PC-9 (cell line): ENCODE data around the gene TEX53. TPM values are rescaled to one million over a fixed set of nuclear protein-coding genes. Genes with fewer than 3 reads are reported as not detected.

ENCODE experiments used
- BruUV-seq: library from RNA; stranded (reverse); fragments of 400-500 nt; replicated peaks from 2 replicates; lab custom pipeline; 2021; lab: Mats Ljungman, UMichigan
- CTCF ChIA-PET: fragments of 300-600 bp; sonication (Branson Sonifier 250); formaldehyde crosslinking; loops from one replicate; lab custom pipeline; 2022; ENCODE audit warnings: antibody characterized with exemption; lab: Charles Lee
- POLR2A ChIA-PET: fragments of 300-600 bp; sonication (Branson Sonifier 250); formaldehyde crosslinking; loops from one replicate; lab custom pipeline; 2022; ENCODE audit warnings: antibody characterized with exemption; ENCODE audit not compliant: unreplicated experiment; lab: Charles Lee
- DNase-seq, 2 experiments: peaks; one replicate each; pipeline versions ENCODE4 v3.0.0 to v3.0.0-alpha.2; 2015 to 2022; ENCODE audit warnings: mixed read lengths in 1 of 2
- H2AFZ ChIP-seq: fragments of 200-600 bp; sonication (generic); 2 replicates; pipeline ENCODE4 v1.8.1; 2017; ENCODE audit warnings: antibody characterized with exemption
- H3F3A ChIP-seq: fragments of 200-600 bp; sonication (generic); 2 replicates; pipeline ENCODE4 v1.8.1; 2017; ENCODE audit warnings: antibody characterized with exemption, mild to moderate bottlenecking, low read depth; ENCODE audit not compliant: insufficient read depth
- H3K27ac ChIP-seq: fragments of 200-600 bp; sonication (generic); 2 replicates; pipeline ENCODE4 v1.6.1; 2016; ENCODE audit warnings: mixed run types
- H3K27me3 ChIP-seq: fragments of 200-600 bp; sonication (generic); 2 replicates; pipeline ENCODE4 v1.6.1; 2016; ENCODE audit warnings: low read depth, mixed run types; ENCODE audit not compliant: insufficient read depth
- H3K36me3 ChIP-seq: fragments of 200-600 bp; sonication (generic); 2 replicates; pipeline ENCODE4 v1.6.1; 2016; ENCODE audit warnings: low read depth, mixed run types
- H3K4me1 ChIP-seq: fragments of 200-600 bp; sonication (generic); replicated peaks from 2 replicates; pipeline ENCODE4 v1.6.1; 2016; ENCODE audit warnings: mixed run types; ENCODE audit not compliant: insufficient read depth
- H3K4me2 ChIP-seq: fragments of 200-600 bp; sonication (generic); 2 replicates; pipeline ENCODE4 v1.6.1; 2017; ENCODE audit warnings: mixed run types
- H3K4me3 ChIP-seq: fragments of 200-600 bp; sonication (generic); 2 replicates; pipeline ENCODE4 v1.6.1; 2016; ENCODE audit warnings: mixed run types
- H3K79me2 ChIP-seq: fragments of 200-600 bp; sonication (generic); 2 replicates; pipeline ENCODE4 v1.6.1; 2017; ENCODE audit warnings: low read depth, mixed run types
- H3K9me2 ChIP-seq: fragments of 200-600 bp; sonication (generic); 2 replicates; pipeline ENCODE4 v1.8.1; 2017; ENCODE audit warnings: mild to moderate bottlenecking; ENCODE audit not compliant: insufficient read depth
- H3K9me3 ChIP-seq: fragments of 200-600 bp; sonication (generic); 2 replicates; pipeline ENCODE4 v1.8.1; 2016; ENCODE audit warnings: low read depth; ENCODE audit not compliant: insufficient read depth
- H4K20me1 ChIP-seq: fragments of 200-600 bp; sonication (generic); 2 replicates; pipeline ENCODE4 v1.8.1; 2017; ENCODE audit not compliant: insufficient read depth
- CTCF ChIP-seq: fragments of 200-600 bp; sonication (generic); conservative IDR thresholded peaks from 2 replicates; pipeline ENCODE4 v1.6.1; 2017; ENCODE audit warnings: mixed run types, antibody characterized with exemption, mild to moderate bottlenecking, moderate library complexity
- EZH2 ChIP-seq: fragments of 200-600 bp; sonication (generic); IDR thresholded peaks from 2 replicates; pipeline ENCODE4 v1.8.0; 2017; ENCODE audit warnings: antibody characterized with exemption, low read depth
- intact Hi-C: fragments of 100-400 bp; cut with micrococcal nuclease; formaldehyde crosslinking; loops from one replicate; pipeline ENCODE4 v1.10.0; 2022; ENCODE audit not compliant: unreplicated experiment
- total RNA-seq: library from RNA; stranded (reverse); gene quantifications from 2 replicates; pipeline ENCODE4 v1.2.3, GENCODE V29; 2021

TEX53 gene
- total RNA-seq, 1 experiment from 2014 or later, result not detected

GRCh38 chr9:114624677-114625076, 32.9 kb downstream of the TEX53 start:
- ChIA-PET CTCF (no interaction called here), POLR2A (no interaction called here)
- TF ChIP-seq CTCF (no peak), EZH2 (no peak)
- Histone ChIP-seq H3K4me3 (no peak overlapping the region), H3K9me3 (no peaks in the 10 kb centered on the region), H3K36me3 (no peaks in the 10 kb centered on the region), H3K27ac (no peak overlapping the region), H3K27me3 (no peaks in the 10 kb centered on the region), H3K9me2 (no peaks in the 10 kb centered on the region), H4K20me1 (no peaks in the 10 kb centered on the region), H3K4me1 (no peaks in the 10 kb centered on the region), H3F3A (no peaks in the 10 kb centered on the region), H3K4me2 (no peak overlapping the region), H2AFZ (no peak overlapping the region), H3K79me2 (no peaks in the 10 kb centered on the region)
- DNase-seq, result no peak
- intact Hi-C loops, result no loop called here
- no TSS peak for BruUV-seq

GRCh38 chr9:114621975-114622609, 35.5 kb downstream of the TEX53 start:
- ChIA-PET POLR2A (no interaction called here), CTCF (no interaction called here)
- H2AFZ ChIP-seq, result no peak overlapping the region
- intact Hi-C loops, result no loop called here
- H3K79me2 ChIP-seq, result no peaks in the 10 kb centered on the region
- H3F3A ChIP-seq, result no peaks in the 10 kb centered on the region
- no peaks in the 10 kb centered on the region for H3K9me2 ChIP-seq
- TF ChIP-seq CTCF (no peak), EZH2 (no peak)
- H3K9me3 ChIP-seq, result no peaks in the 10 kb centered on the region
- no peaks in the 10 kb centered on the region for H3K27me3 ChIP-seq
- peaks cover under 1% of the 10 kb centered on the region; the same call in 1 of the 2 replicates for H3K4me1 ChIP-seq
- H3K27ac ChIP-seq, result no peak overlapping the region
- BruUV-seq, result no TSS peak
- no peak overlapping the region for H3K4me2 ChIP-seq
- H3K4me3 ChIP-seq, result no peak overlapping the region
- H3K36me3 ChIP-seq, result no peaks in the 10 kb centered on the region
- no peak for DNase-seq
- no peaks in the 10 kb centered on the region for H4K20me1 ChIP-seq

- no peak overlapping the region for H3K4me2 ChIP-seq
- no peak for TF ChIP-seq EZH2
- TF ChIP-seq CTCF, result no peak
- H3K4me1 ChIP-seq, result peaks cover 6% of the 10 kb centered on the region; the same call in 1 of the 2 replicates
- no peaks in the 10 kb centered on the region for H3K79me2 ChIP-seq
- CTCF ChIA-PET, result no interaction called here
- no peaks in the 10 kb centered on the region for H3K9me2 ChIP-seq
- H3K27me3 ChIP-seq, result no peaks in the 10 kb centered on the region
- BruUV-seq, result no TSS peak
- H2AFZ ChIP-seq, result no peak overlapping the region
- POLR2A ChIA-PET, result no interaction called here
- no peak for DNase-seq
- no peak overlapping the region for H3K27ac ChIP-seq
- peaks cover 1% of the 10 kb centered on the region; the same call in 1 of the 2 replicates for H3F3A ChIP-seq
- H3K4me3 ChIP-seq, result no peak overlapping the region
- H3K9me3 ChIP-seq, result no peaks in the 10 kb centered on the region
- H4K20me1 ChIP-seq, result no peaks in the 10 kb centered on the region
- H3K36me3 ChIP-seq, result no peaks in the 10 kb centered on the region
- intact Hi-C loops, result no loop called here
These were observed 36.0 kb downstream of the TEX53 start for GRCh38 chr9:114621561-114621960.
